HFFc6 (cell line): ENCODE measurements around the gene KCNQ1OT1. TPM values are rescaled to one million over a fixed set of nuclear protein-coding genes. Genes with fewer than 3 reads are reported as not detected.
"Not testable (repeated sequence)": the region's sequence is repeated elsewhere in the genome, so short reads cannot be mapped to it uniquely, and the experiment has no call there.

Experiments
- DNase-seq: peaks from one replicate; pipeline ENCODE4 v3.0.0-alpha.2; 2018
- H3K27ac Mint-ChIP-seq: 2 replicates; pipeline ENCODE4 v1.8.0; 2020; ENCODE audit warnings: mild to moderate bottlenecking, mixed read lengths
- H3K27me3 Mint-ChIP-seq: 2 replicates; pipeline ENCODE4 v1.8.0; 2021; ENCODE audit warnings: mild to moderate bottlenecking, moderate library complexity, mixed read lengths; ENCODE audit not compliant: insufficient read depth
- H3K36me3 Mint-ChIP-seq: 2 replicates; pipeline ENCODE4 v1.8.0; 2021; ENCODE audit warnings: low read depth, mixed read lengths
- H3K4me1 Mint-ChIP-seq: 2 replicates; pipeline ENCODE4 v1.8.0; 2020; ENCODE audit warnings: low read depth, mixed read lengths
- H3K4me3 Mint-ChIP-seq: 2 replicates; pipeline ENCODE4 v1.8.0; 2020; ENCODE audit warnings: mild to moderate bottlenecking, moderate library complexity, mixed read lengths
- H3K9me3 Mint-ChIP-seq: 2 replicates; pipeline ENCODE4 v1.8.0; 2020; ENCODE audit warnings: mild to moderate bottlenecking, mixed read lengths
- CTCF ChIP-seq: fragments of 200-600 bp; sonication (generic); IDR thresholded peaks from 2 replicates; pipeline ENCODE4 v1.5.0; 2021; ENCODE audit warnings: antibody characterized with exemption, mild to moderate bottlenecking
- total RNA-seq, 6 experiments: library from RNA; stranded (reverse); fragmentation: NEBNext Ultra II Directional; extraction: Animal tissue kit (Norgen Biotek cat#: 25700); gene quantifications; 2 replicates in 1 of 6; 3 replicates in 5 of 6; pipeline ENCODE4 v1.2.3, GENCODE V29; 2021

Gene KCNQ1OT1
- total RNA-seq, 6 experiments from 2014 or later = 0.41 to 0.76 (median 0.43) TPM

GRCh38 chr11:2647167-2647566 lies 52.6 kb downstream of the KCNQ1OT1 start:
- Mint-ChIP-seq H3K4me1 (no peaks in the 10 kb centered on the region), H3K9me3 (peaks cover 92% of the 10 kb centered on the region), H3K4me3 (no peak overlapping the region), H3K36me3 (peaks cover 56% of the 10 kb centered on the region), H3K27me3 (peaks cover 19% of the 10 kb centered on the region), H3K27ac (no peak overlapping the region)
- no peak for DNase-seq
- TF ChIP-seq CTCF = no peak

- Mint-ChIP-seq H3K27ac (no peak overlapping the region), H3K36me3 (peaks cover 54% of the 10 kb centered on the region), H3K4me3 (no peak overlapping the region), H3K27me3 (peaks cover 22% of the 10 kb centered on the region), H3K9me3 (peaks cover 95% of the 10 kb centered on the region), H3K4me1 (no peaks in the 10 kb centered on the region)
- no peak for TF ChIP-seq CTCF
- DNase-seq = no peak
Observed at GRCh38 chr11:2645779-2646118, 54.0 kb downstream of the KCNQ1OT1 start.

- Mint-ChIP-seq H3K36me3 (peaks cover 57% of the 10 kb centered on the region), H3K27ac (no peak overlapping the region), H3K27me3 (peaks cover 25% of the 10 kb centered on the region), H3K4me3 (no peak overlapping the region), H3K4me1 (no peaks in the 10 kb centered on the region), H3K9me3 (peaks cover 95% of the 10 kb centered on the region)
- TF ChIP-seq CTCF = no peak
- DNase-seq = no peak
Observed at GRCh38 chr11:2644844-2645778, 54.7 kb downstream of the KCNQ1OT1 start.

- H3K36me3 Mint-ChIP-seq = peaks cover 52% of the 10 kb centered on the region
- no peak for DNase-seq
- H3K4me1 Mint-ChIP-seq = no peaks in the 10 kb centered on the region
- no peak for TF ChIP-seq CTCF
- H3K4me3 Mint-ChIP-seq = no peak overlapping the region
- peaks cover 31% of the 10 kb centered on the region for H3K27me3 Mint-ChIP-seq
- H3K27ac Mint-ChIP-seq = no peak overlapping the region
- H3K9me3 Mint-ChIP-seq = peaks cover 95% of the 10 kb centered on the region
Observed at GRCh38 chr11:2643746-2644145, 56.0 kb downstream of the KCNQ1OT1 start.

GRCh38 chr11:2641623-2642022 lies 58.2 kb downstream of the KCNQ1OT1 start:
- Mint-ChIP-seq H3K36me3 (peaks cover 57% of the 10 kb centered on the region), H3K27me3 (peaks cover 30% of the 10 kb centered on the region), H3K4me3 (no peak overlapping the region), H3K4me1 (no peaks in the 10 kb centered on the region), H3K27ac (no peak overlapping the region; the same call in 1 of the 2 replicates), H3K9me3 (peaks cover 93% of the 10 kb centered on the region)
- TF ChIP-seq CTCF = no peak
- DNase-seq = no peak

- Mint-ChIP-seq H3K36me3 (peaks cover 56% of the 10 kb centered on the region), H3K9me3 (peaks cover 90% of the 10 kb centered on the region), H3K27me3 (peaks cover 26% of the 10 kb centered on the region)
- not testable (repeated sequence) for H3K4me3 Mint-ChIP-seq, H3K27ac Mint-ChIP-seq, DNase-seq, H3K4me1 Mint-ChIP-seq
Observed at GRCh38 chr11:2639763-2640162, 60.0 kb downstream of the KCNQ1OT1 start.
